Activated naive CD4-positive, alpha-beta T cell treated with anti-CD3 and anti-CD28 coated beads, Interleukin-2, amount 10 ng/mL, durations not matched to agents 7 days and 5 days (primary cell): ENCODE measurements around the gene KIAA1210.
"Not testable (repeated sequence)": the region's sequence is repeated elsewhere in the genome, so short reads cannot be mapped to it uniquely, and the experiment has no call there.

Experiments used
- CTCF ChIA-PET: fragments of 350-600 bp; sonication (Branson Sonifier 250); formaldehyde crosslinking; loops from one replicate; lab custom pipeline; 2021; ENCODE audit warnings: antibody characterized with exemption; lab: Charles Lee
- DNase-seq: peaks from one replicate; pipeline ENCODE4 v3.0.0-alpha.2; 2020
- H3K27ac Mint-ChIP-seq: one replicate; pipeline ENCODE4 v1.8.0; 2021; ENCODE audit warnings: mild to moderate bottlenecking, moderate library complexity, mixed read lengths
- H3K27me3 Mint-ChIP-seq: one replicate; pipeline ENCODE4 v1.8.0; 2021; ENCODE audit warnings: mild to moderate bottlenecking, mixed read lengths
- H3K36me3 Mint-ChIP-seq: one replicate; pipeline ENCODE4 v1.8.0; 2021; ENCODE audit warnings: mixed read lengths
- H3K4me1 Mint-ChIP-seq: one replicate; pipeline ENCODE4 v1.8.0; 2021; ENCODE audit warnings: mixed read lengths
- H3K4me3 Mint-ChIP-seq: one replicate; pipeline ENCODE4 v1.8.0; 2021; ENCODE audit warnings: mild to moderate bottlenecking, moderate library complexity, mixed read lengths
- H3K9me3 Mint-ChIP-seq: one replicate; pipeline ENCODE4 v1.8.0; 2021; ENCODE audit warnings: mixed read lengths

KIAA1210 gene

GRCh38 chrX:119040432-119040831 is 87.2 kb downstream of the KIAA1210 start:
- no peaks in the 10 kb centered on the region for H3K27me3 Mint-ChIP-seq
- H3K4me1 Mint-ChIP-seq, result no peaks in the 10 kb centered on the region
- H3K4me3 Mint-ChIP-seq, result no peak overlapping the region
- no peaks in the 10 kb centered on the region for H3K9me3 Mint-ChIP-seq
- no peak for DNase-seq
- H3K36me3 Mint-ChIP-seq, result no peaks in the 10 kb centered on the region
- CTCF ChIA-PET, result no interaction called here
- H3K27ac Mint-ChIP-seq, result no peak overlapping the region

- CTCF ChIA-PET, result interaction anchor here (0.7 kb wide), 1 partner anchor 203 kb away, joined by 3 read pairs; no protein-coding TSS in a partner anchor
- no peak for DNase-seq
Observed at GRCh38 chrX:119036107-119037029, 91.2 kb downstream of the KIAA1210 start.

GRCh38 chrX:119030990-119031389 is 96.6 kb downstream of the KIAA1210 start:
- Mint-ChIP-seq H3K9me3 (no peaks in the 10 kb centered on the region), H3K27ac (no peak overlapping the region), H3K4me3 (no peak overlapping the region), H3K4me1 (no peaks in the 10 kb centered on the region), H3K36me3 (no peaks in the 10 kb centered on the region), H3K27me3 (peaks cover 4% of the 10 kb centered on the region)
- CTCF ChIA-PET, result no interaction called here
- DNase-seq, result no peak

More at GRCh38 chrX:119036107-119037029, 91.2 kb downstream of the KIAA1210 start:
- no peak overlapping the region for H3K27ac Mint-ChIP-seq
- peaks cover 4% of the 10 kb centered on the region for H3K27me3 Mint-ChIP-seq
- H3K9me3 Mint-ChIP-seq, result no peaks in the 10 kb centered on the region
- H3K4me3 Mint-ChIP-seq, result no peak overlapping the region
- no peaks in the 10 kb centered on the region for H3K36me3 Mint-ChIP-seq
- H3K4me1 Mint-ChIP-seq, result no peaks in the 10 kb centered on the region

- H3K27me3 Mint-ChIP-seq, H3K36me3 Mint-ChIP-seq, H3K4me3 Mint-ChIP-seq, DNase-seq, H3K4me1 Mint-ChIP-seq, CTCF ChIA-PET, H3K9me3 Mint-ChIP-seq, H3K27ac Mint-ChIP-seq: not testable (repeated sequence)
Observed at GRCh38 chrX:119029656-119030055, 98.0 kb downstream of the KIAA1210 start.

- Mint-ChIP-seq H3K36me3 (no peaks in the 10 kb centered on the region), H3K4me3 (no peak overlapping the region), H3K27ac (no peak overlapping the region), H3K9me3 (no peaks in the 10 kb centered on the region), H3K4me1 (no peaks in the 10 kb centered on the region), H3K27me3 (no peaks in the 10 kb centered on the region)
- no peak for DNase-seq
- CTCF ChIA-PET, result no interaction called here
Observed at GRCh38 chrX:119028733-119029330, 98.8 kb downstream of the KIAA1210 start.
